HG03432 (cell line): Measurements from ENCODE around the gene SYVN1.

Experiments
- ATAC-seq: cut with Tn5 transposase; IDR thresholded peaks from one replicate; pipeline ENCODE4 v1.9.1; 2021; ENCODE audit warnings: mild to moderate bottlenecking, moderate library complexity; ENCODE audit not compliant: unreplicated experiment

The SYVN1 gene

DNA sequence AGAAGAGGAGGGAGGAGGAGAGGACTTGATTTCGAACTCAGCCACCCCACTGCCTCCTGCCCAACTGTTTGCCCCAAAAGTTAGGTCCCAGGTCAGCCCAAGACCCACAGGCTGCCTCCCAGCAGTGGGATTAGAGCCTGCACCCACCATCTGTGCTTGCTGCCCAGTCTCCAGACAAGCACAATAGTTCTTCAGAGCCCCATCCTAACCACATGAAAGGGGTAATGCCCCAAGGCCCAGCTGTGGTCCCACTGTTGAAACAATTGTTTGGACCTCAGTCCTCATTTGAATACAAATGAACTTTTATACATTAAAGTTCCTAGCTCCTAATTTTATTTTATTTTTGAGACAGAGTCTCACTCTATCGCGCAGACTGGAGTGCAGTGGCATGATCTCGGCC, 43.7 kb downstream of the SYVN1 start:
- ATAC-seq: no peak

DNA sequence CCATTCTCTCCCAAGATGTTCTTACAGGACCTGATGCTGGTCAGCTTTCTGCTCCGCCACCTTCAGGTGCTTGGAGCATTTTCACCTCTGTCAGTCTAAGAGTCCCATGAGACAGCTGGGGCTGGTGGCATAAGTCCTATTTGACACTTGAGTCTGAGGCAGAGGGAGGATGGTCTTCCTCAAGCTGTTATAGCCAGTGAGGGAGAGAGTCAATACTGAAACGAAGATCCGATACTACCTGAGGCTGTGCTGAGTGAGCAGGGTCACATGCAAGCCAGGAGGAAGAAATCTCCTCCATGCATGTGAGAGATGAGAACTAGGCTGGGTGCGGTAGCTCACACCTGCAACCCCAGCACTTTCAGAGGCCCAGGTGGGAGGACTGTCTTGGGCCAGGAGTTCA, 44.7 kb downstream of the SYVN1 start:
- no peak for ATAC-seq

DNA sequence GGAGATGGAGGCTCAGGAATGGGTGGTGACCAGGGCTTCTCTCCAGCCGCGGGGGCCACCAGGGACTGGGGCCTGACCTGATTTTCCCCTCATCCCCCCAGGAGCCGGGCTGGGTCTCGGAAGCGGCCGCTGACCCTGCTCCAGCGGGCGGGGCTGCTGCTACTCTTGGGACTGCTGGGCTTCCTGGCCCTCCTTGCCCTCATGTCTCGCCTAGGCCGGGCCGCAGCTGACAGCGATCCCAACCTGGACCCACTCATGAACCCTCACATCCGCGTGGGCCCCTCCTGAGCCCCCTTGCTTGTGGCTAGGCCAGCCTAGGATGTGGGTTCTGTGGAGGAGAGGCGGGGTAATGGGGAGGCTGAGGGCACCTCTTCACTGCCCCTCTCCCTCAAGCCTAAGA, 46.5 kb downstream of the SYVN1 start:
- no peak for ATAC-seq

DNA sequence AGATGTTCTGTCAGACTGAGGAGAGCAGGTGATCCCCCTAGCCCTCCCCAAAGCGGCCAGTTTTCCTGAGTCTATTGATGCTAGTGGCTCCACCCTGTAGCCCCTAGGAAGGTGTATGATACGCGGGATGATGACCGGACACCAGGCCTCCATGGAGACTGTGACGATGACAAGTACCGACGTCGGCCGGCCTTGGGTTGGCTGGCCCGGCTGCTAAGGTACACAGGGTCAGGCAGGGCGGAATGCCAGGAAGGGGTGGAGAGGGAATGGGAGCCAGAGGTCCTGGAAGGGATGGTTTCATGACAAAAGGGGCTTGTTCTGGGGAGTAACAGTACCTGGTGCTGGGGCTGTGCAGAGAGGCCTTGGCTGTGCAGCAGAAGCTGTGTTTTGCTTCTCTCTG, 47.1 kb downstream of the SYVN1 start:
- ATAC-seq: no peak

DNA sequence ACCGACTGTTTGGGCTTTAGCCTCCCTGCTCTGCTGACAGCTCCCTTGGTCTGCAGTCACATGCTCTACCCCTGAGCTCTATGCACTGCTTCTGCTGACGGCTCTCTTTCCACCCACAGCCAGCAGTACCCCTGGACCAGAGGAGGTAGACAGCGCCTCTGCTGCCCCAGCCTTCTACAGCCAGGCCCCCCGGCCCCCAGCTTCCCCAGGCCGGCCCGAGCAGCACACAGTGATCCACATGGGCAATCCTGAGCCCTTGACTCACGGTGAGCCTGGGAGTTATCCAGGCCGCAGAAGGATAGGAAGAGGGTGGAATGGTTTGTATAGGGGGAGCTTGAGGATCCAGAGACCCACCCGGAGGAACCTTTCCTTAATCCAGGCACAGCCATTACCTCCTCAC, 47.5 kb downstream of the SYVN1 start:
- ATAC-seq: no peak

DNA sequence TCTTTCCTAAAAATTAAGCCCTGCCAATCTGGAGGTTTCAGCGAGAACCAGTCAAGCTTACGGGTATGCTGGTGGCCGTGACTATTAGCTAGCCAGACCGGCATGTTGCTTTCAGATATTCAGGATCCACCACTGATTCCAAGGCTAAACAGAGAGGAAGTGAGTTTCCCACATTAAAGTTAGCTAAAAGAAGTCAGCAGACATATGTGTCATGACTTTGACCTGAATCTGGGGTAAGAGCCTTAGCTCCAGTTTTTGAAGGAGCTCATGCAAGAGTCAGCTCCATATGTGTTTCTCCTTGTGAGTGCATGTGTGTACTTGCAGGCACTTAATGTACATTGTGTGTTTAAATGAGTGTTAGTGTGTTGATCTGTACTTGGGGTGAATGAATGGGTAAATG, 48.9 kb downstream of the SYVN1 start:
- ATAC-seq: no peak

DNA sequence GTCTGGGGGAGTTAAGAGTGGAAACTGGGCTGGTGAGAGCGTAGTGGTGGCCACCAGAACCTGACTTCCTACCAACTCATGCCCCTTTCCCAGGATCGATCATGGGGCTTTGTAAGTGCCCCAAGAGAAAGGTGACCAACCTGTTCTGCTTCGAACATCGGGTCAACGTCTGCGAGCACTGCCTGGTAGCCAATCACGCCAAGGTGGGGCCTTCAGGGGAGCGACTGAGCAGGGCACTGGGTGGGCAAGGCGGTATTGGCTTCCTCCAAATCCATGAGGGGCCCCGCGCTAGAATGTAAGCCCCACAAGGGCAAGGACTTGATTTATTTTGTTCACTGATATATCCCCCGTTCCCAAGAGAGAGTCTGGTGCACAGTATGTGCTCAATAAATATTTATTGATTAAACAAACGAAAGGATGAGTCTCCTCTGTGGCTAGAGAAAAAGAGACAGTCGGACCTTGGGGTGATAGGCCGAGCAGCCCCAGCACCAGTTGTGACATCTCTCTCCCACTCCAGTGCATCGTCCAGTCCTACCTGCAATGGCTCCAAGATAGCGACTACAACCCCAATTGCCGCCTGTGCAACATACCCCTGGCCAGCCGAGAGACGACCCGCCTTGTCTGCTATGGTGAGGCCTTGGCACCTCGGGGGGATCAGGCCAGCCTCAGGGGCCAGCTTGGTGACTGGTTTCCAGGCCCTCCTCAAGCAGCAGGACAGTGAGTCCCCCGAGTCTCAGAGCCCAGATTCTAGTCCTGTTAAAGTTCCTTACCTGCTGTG, 49.5 kb downstream of the SYVN1 start:
- peak; percentile 8 for ATAC-seq

DNA sequence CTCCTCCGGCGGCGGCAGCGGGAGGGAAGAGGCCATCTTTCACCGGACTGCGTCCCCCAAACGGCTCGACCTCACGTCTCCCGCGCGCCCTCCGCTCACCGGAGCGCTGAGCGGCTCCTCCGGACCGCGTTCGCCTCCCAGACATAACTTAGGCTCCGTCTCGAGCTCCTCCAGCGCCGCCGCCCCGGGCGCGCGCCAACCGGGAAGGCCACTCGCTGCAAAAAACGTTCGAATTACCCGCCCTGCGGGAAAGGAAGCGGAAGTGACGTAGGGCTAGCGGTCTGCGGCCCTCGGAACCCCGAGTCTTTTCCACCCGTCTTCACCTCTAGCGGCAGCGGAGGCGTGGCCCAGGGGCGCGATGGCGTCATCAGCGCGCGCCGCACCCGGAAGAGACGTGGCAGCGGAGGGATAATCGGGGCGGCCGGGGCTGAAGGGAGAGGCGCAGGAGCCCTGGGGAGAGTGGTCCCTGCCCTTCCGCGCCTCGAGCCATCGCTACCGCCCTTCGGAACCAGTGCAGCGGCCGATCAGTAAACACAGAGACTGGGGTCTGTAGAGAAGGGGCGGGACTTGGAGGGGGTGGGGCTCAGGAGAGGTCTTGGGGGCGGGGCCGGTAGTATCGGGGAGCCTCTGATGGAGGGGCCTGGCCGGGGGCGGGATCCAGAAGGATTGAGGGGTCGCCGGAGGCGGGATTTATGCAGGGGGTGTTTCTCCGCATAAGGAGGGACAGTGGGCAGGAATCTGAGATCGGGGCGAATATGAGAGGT, 50.3 kb downstream of the SYVN1 start, which contains the start of the genes CDCA5 and ZFPL1:
Gene CDCA5, minus strand, starts transcription at position 207 of the 764 bp plus-strand sequence. Its CDS starts 62 bp downstream, at position 145.
Gene ZFPL1, plus strand, starts transcription at position 389 of the 764 bp plus-strand sequence. CDS start 477 bp downstream, outside the sequence.
- peak; percentile 77 for ATAC-seq

DNA sequence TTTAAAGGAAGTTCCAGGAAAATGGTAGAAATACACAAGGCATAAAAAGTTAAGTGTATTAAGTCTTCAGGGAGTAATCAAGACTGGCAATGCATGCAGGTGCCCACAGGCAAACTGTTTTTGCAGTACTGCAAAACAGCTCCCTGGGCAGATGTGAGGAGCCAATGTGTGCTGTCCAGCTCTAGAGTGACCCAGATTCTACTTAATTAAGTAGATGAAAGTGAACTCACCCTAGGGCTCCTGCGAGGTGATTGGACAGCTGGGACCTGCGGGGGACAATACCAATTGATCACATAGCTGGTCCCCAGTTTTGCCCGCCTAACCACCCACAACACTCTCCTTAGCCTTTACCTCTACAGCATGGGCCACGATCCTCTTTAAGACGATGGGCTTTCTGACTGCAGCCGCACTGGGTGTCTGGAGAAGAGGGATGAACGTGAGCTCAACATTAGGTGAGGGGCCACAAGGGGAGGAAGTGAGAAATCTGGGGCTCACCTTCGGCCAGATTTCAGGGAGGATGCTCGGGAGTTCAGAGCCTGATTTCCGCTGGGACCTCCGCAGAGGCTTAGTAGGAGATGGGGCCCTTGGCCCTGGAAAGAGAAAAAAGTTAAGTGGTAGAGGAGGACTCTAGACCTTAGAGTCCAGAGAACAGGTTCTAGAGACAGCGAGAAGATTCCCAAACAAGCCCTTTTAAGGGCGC, 51.0 kb downstream of the SYVN1 start:
- ATAC-seq: peak; percentile 12

DNA sequence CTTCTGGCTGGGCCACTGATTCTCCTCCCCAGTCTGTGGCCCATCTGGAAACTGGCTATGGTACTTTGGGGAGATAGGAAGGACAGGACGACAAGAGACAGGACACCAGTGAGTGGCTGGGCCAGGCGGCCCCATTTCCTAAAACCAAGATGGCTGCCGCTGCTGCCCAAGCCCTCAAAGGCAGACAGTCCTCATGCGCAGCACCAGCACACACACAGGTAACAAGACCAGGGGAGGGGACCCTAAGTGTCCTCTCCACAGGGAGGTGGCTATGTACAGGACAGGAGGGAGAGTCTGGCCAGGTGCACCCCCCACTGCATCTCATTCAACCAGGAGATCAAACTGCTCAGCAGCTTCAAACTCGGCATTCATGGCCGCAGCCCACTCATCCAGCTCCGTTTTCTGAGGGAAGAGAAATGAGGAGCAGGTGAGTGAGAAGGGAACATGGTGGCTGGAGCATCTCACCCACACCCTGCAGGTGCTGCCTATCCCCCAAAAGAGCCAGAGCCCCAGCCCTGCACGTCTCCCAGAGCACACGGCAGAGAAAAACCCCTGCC, 55.5 kb downstream of the SYVN1 start:
- no peak for ATAC-seq

DNA sequence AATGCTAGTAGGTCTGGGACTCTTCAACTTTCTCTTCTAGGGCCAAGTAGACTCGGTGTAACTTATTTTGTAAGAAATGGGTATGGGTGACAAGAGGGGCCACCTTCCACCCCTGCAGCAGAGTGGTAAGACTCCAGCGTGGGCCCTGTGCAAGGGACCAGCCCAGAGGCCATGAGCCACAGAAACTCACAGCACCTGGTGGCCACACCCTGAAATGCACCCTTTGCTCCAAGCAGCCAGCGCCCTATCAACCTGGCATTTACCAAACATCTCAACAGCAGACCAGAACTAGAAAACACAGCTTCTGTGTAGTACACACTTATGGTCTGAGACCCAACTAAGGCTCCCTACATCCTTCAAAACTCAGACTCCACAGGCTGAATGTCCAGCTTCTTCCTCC, 56.2 kb downstream of the SYVN1 start:
- no peak for ATAC-seq

DNA sequence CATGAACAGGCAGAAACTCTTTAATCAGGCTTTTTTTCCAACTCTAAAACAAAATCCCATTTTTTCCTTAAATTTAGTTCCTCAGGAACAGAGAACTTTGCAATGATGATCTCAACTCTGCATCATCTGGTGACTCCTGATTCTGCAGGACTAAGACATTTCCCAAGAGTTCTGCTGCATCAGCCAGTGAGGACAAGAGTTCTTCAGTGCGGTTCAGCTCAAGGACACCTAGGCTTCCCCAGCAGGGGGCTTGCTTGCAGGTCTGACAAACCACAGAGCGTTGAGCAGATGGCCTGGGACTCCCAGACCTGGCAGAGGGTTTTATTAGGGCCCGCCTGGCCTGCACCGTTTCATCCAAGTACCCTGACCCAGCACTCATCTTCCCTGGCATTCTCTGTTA, 56.9 kb downstream of the SYVN1 start:
- no peak for ATAC-seq
